HG03095 (cell line): ENCODE data around the gene GALNT9.
"Not testable (repeated sequence)": the region's sequence is repeated elsewhere in the genome, so short reads cannot be mapped to it uniquely, and the experiment has no call there.

Experiments used
- ATAC-seq: cut with Tn5 transposase; IDR thresholded peaks from one replicate; pipeline ENCODE4 v1.9.1; 2021; ENCODE audit warnings: moderate library complexity; ENCODE audit not compliant: unreplicated experiment

GALNT9 gene

GRCh38 chr12:132295561-132295960, 33.8 kb downstream of the GALNT9 start:
- ATAC-seq, result not testable (repeated sequence)

- no peak for ATAC-seq
Measured at GRCh38 chr12:132295101-132295526, 34.3 kb downstream of the GALNT9 start.

- ATAC-seq, result no peak
Measured at GRCh38 chr12:132294121-132295034, 35.0 kb downstream of the GALNT9 start.

GRCh38 chr12:132292328-132293319, 36.8 kb downstream of the GALNT9 start:
- no peak for ATAC-seq

GRCh38 chr12:132291402-132292175, 37.8 kb downstream of the GALNT9 start:
- ATAC-seq, result no peak

GRCh38 chr12:132290203-132290540, 39.2 kb downstream of the GALNT9 start:
- ATAC-seq, result no peak

GRCh38 chr12:132289356-132290202, 39.8 kb downstream of the GALNT9 start:
- ATAC-seq, result no peak

- ATAC-seq, result no peak
Measured at GRCh38 chr12:132288516-132289215, 40.7 kb downstream of the GALNT9 start.

- no peak for ATAC-seq
Measured at GRCh38 chr12:132287391-132288238, 41.8 kb downstream of the GALNT9 start.

- ATAC-seq, result no peak
Measured at GRCh38 chr12:132286912-132287311, 42.5 kb downstream of the GALNT9 start.

GRCh38 chr12:132285991-132286681, 43.3 kb downstream of the GALNT9 start:
- no peak for ATAC-seq

- no peak for ATAC-seq
Measured at GRCh38 chr12:132284827-132285741, 44.3 kb downstream of the GALNT9 start.

GRCh38 chr12:132284071-132284826, 45.1 kb downstream of the GALNT9 start:
- ATAC-seq, result no peak

GRCh38 chr12:132282950-132283771, 46.2 kb downstream of the GALNT9 start:
- ATAC-seq, result no peak
